Peyer's patch (tissue), 4 donors: ENCODE data around the gene LBH. TPM values are rescaled to one million over a fixed set of nuclear protein-coding genes. Genes with fewer than 3 reads are reported as not detected.

Experiments used
- DNase-seq, 3 donors: peaks; one replicate each; pipeline ENCODE4 v3.0.0-alpha.2; 2017 to 2019
- H3K27ac ChIP-seq, 4 donors: fragments of 200-600 bp; sonication (generic); one replicate each; pipeline ENCODE4 v1.5.1; 2016 to 2019
- H3K27me3 ChIP-seq, 2 donors: fragments of 200-600 bp; sonication (generic); one replicate each; pipeline ENCODE4 v1.5.1; 2019
- H3K36me3 ChIP-seq, 3 donors: fragments of 200-600 bp; sonication (generic); one replicate each; pipeline ENCODE4 v1.5.1; 2016 to 2019
- H3K4me1 ChIP-seq, 4 donors: fragments of 200-600 bp; sonication (generic); one replicate each; pipeline ENCODE4 v1.5.1; 2016 to 2019
- H3K4me3 ChIP-seq, 4 donors: fragments of 200-600 bp; sonication (generic); 1 replicate in 3 of 4; 2 replicates in 1 of 4; pipeline ENCODE4 v1.5.1; 2016 to 2019; ENCODE audit warnings: mild to moderate bottlenecking in 1 of 4
- H3K9me3 ChIP-seq, 4 donors: fragments of 200-600 bp; sonication (generic); one replicate each; pipeline ENCODE4 v1.5.1; 2016 to 2019; ENCODE audit warnings: mild to moderate bottlenecking in 1 of 4
- CTCF ChIP-seq, 6 experiments: fragments of 450-650 bp in 4 of 6; fragments of 200-600 bp in 2 of 6; sonication (generic) in 1 of 6; IDR thresholded peaks; one replicate each; pipeline ENCODE4 v1.5.1; 2017 to 2019; ENCODE audit warnings: antibody characterized with exemption in 6 of 6, mild to moderate bottlenecking in 3 of 6, moderate library complexity in 1 of 6
- POLR2A ChIP-seq, 2 donors: fragments of 450-650 bp; IDR thresholded peaks; one replicate each; pipeline ENCODE4 v1.5.1; 2017; ENCODE audit warnings: antibody characterized with exemption in 2 of 2, mild to moderate bottlenecking in 2 of 2, moderate library complexity in 2 of 2
- total RNA-seq, 4 donors: library from RNA; depleted of rRNA; stranded (reverse); fragments of >200 nt; gene quantifications; one replicate each; pipeline ENCODE4 v1.1.0, GENCODE V29; 2016

Gene LBH
- total RNA-seq, 4 donors from 2014 or later = 10.9 to 44.6 (median 14.8) TPM

GRCh38 chr2:30239308-30239985 is 8.1 kb downstream of the LBH start:
- TF ChIP-seq CTCF (IDR thresholded peaks at IDR 0.05) (peak; percentile 78 to 98 (median 90)), POLR2A (IDR thresholded peaks at IDR 0.05) (no peak)
- no peaks in the 10 kb centered on the region for H3K27me3 ChIP-seq
- H3K4me1 ChIP-seq = peaks cover 0 to 37% (median 17%) of the 10 kb centered on the region in 4 donors
- H3K27ac ChIP-seq = peak overlapping the region; percentile 52 to 65 (median 60)
- H3K36me3 ChIP-seq = no peaks in the 10 kb centered on the region
- H3K4me3 ChIP-seq = no peak overlapping the region
- DNase-seq = peak; percentile 60 to 87 (median 79)
- H3K9me3 ChIP-seq = no peaks in the 10 kb centered on the region

- Histone ChIP-seq H3K27me3 (no peaks in the 10 kb centered on the region), H3K4me3 (no peak overlapping the region), H3K9me3 (no peaks in the 10 kb centered on the region), H3K36me3 (no peaks in the 10 kb centered on the region), H3K27ac (peak overlapping the region; percentile 52 to 65 (median 60)), H3K4me1 (peaks cover 0 to 37% (median 15%) of the 10 kb centered on the region in 4 donors)
- DNase-seq = peak in 1 of 3 donors; percentile 14
- TF ChIP-seq CTCF (IDR thresholded peaks at IDR 0.05) = no peak
- TF ChIP-seq POLR2A (IDR thresholded peaks at IDR 0.05) = no peak
Observed at GRCh38 chr2:30239986-30240752, 8.8 kb downstream of the LBH start.

GRCh38 chr2:30243231-30243630 is 11.9 kb downstream of the LBH start:
- H3K4me3 ChIP-seq = no peak overlapping the region
- H3K9me3 ChIP-seq = no peaks in the 10 kb centered on the region
- peaks cover 0 to 15% (median 10%) of the 10 kb centered on the region in 4 donors for H3K4me1 ChIP-seq
- no peaks in the 10 kb centered on the region for H3K36me3 ChIP-seq
- no peak for DNase-seq
- H3K27ac ChIP-seq = no peak overlapping the region
- no peaks in the 10 kb centered on the region for H3K27me3 ChIP-seq
- TF ChIP-seq CTCF (IDR thresholded peaks at IDR 0.05) (no peak), POLR2A (IDR thresholded peaks at IDR 0.05) (no peak)

GRCh38 chr2:30245364-30245763 is 14.0 kb downstream of the LBH start:
- TF ChIP-seq CTCF (IDR thresholded peaks at IDR 0.05) (no peak), POLR2A (IDR thresholded peaks at IDR 0.05) (no peak)
- no peak for DNase-seq

GRCh38 chr2:30248791-30249190 is 17.5 kb downstream of the LBH start:
- DNase-seq = no peak
- no peak overlapping the region for H3K27ac ChIP-seq
- H3K36me3 ChIP-seq = no peaks in the 10 kb centered on the region
- TF ChIP-seq POLR2A (IDR thresholded peaks at IDR 0.05) (no peak), CTCF (IDR thresholded peaks at IDR 0.05) (no peak)
- peaks cover 4 to 26% (median 12%) of the 10 kb centered on the region in 4 donors for H3K4me1 ChIP-seq
- H3K27me3 ChIP-seq = no peaks in the 10 kb centered on the region
- no peaks in the 10 kb centered on the region for H3K9me3 ChIP-seq
- no peak overlapping the region for H3K4me3 ChIP-seq

More at GRCh38 chr2:30245364-30245763, 14.0 kb downstream of the LBH start:
- Histone ChIP-seq H3K9me3 (no peaks in the 10 kb centered on the region), H3K27me3 (no peaks in the 10 kb centered on the region), H3K4me3 (no peak overlapping the region), H3K4me1 (peaks cover 0 to 1% (median 0%) of the 10 kb centered on the region in 4 donors), H3K36me3 (no peaks in the 10 kb centered on the region), H3K27ac (no peak overlapping the region)
